HG03175 (cell line): ENCODE results near the gene TYW1.
"Not testable (repeated sequence)": the region's sequence is repeated elsewhere in the genome, so short reads cannot be mapped to it uniquely, and the experiment has no call there.

Experiments used
- ATAC-seq: cut with Tn5 transposase; IDR thresholded peaks from one replicate; pipeline ENCODE4 v1.9.1; 2021; ENCODE audit warnings: mild to moderate bottlenecking, moderate library complexity; ENCODE audit not compliant: unreplicated experiment

Gene TYW1

DNA sequence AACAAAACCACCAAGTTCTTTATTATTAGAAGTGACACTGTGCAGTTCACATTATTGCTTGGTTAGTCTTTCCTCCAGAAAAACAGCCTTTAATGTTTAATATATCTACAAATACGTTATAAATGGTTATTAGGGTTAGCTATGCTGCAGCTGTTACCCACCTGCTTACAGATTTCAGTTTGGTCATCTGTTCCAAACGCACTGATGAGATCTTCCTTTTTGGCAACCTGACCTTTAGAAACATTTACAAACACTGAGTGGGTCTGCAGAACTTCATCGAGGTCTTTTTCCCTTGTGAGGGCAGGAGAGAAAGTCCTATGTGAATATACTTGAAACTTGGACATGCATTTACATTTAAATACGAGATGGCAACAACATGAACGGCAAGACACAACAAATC is 2.6 kb upstream of the TYW1 start:
- ATAC-seq, result not testable (repeated sequence)

DNA sequence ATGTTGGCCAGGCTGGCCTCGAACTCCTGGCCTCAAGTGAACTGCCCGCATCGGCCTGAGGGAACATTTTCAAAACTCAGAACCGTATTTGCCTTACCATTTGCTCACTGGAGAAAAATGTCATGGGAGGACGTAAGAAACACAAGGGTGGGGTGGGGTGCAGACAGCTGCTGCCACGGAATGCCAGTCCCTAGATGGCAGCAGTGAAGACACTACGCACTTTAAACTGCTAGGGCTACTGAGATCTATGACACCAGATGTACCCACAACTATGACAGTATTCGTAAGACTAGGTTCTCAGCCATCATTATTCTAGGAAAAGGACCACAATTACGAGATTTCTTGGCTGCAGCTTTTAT is 2.0 kb upstream of the TYW1 start:
- peak; percentile 29 for ATAC-seq

DNA sequence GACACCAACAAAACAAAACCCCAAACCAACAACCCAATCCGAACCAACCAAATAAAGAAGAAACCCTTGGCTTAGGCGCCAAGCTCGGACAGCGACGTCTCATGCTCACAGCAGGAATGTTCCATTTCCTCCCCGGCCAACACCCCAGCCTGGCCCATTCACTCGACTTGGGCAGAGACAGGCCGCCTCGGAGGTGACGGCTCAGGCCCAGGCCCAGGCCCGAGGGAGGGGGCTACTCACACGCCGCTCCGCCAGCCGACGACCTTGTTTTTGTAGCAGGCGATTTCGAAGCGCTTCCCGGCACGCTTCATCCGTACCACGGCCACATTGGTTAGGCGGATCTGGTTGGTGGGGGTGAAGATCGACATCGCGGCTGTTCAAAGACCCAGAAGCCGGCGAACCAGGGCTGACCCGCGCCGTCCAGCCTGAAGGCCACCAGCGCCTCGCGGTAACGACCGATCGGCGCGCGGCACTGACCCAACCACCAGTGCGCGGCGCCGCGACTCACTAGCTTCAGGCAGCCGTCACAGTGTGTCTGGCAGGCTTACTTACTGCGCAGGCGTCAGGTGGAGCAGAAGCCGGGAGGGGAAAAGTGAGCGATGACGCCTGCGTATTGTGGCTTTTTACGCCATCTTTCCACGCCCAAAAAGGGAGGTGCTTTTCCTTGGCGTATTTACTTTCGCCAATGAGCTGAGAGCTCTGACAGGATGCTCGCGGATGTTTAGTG is 1.4 kb upstream of the TYW1 start, which contains the start of gene SBDS:
TSS of gene SBDS (minus strand) at position 537 of the 727 bp plus-strand sequence. CDS start at position 368, 169 bp downstream.
- peak; percentile 63 for ATAC-seq

- ATAC-seq, result not testable (repeated sequence)
Observed at GRCh38 chr7:67000601-67001258, 4.1 kb downstream of the TYW1 start.

DNA sequence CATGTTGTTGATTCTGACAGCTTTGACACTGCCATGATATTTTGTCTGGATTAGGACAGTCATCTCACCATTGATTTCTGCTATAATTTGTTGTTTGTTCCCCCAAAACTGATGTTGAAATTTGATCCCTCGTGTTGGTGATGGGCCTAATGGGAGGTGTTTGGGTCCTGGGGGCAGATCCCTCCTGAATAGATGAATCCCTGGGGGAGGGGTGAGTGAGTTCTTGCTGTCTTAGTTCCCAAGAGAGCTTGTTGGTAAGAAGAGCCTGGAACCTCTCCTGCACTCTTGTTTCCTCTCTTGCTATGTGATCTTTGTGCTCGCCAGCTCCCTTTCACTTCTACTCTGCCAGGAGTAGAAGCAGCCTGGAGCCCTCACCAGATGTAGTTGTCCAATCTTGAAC is 7.5 kb downstream of the TYW1 start:
- ATAC-seq, result not testable (repeated sequence)

DNA sequence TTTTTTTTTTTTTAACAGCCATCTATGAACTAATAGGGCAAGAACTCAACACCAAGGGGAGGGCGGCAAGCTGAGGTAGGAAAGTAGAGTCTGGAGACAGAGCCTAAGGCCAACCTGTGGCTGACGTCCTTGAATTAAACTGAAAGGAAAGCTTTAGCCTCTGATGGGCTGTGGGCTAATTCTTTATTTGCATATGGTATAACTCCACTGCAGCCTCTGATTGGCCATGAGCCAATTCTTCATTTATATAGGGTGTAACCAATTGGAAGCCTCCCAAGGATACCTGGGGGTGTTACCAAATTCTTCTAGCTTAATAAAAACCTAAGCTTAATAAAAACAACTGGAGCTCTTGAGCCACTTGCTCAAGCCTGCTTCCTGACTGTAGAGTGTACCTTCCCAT is 10.3 kb downstream of the TYW1 start:
- no peak for ATAC-seq

DNA sequence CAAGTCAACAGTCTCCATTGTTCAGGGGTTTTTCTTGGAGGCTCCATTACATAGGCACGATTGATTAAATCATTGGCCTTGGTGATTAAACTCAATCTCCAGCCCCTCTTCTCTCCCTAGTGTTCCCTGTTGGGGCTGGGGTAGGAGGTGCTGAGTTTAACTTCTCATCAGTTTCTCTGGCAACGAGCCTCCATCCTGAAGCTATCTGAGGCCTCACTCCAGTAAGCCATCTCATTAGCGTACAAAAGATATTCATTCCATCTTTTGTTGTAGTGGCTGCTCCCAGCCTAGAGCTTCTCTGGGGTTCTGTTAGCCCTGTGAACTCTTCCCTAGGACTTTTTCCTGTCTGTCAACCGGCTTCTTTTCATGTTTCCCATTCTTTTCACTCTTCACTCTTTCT is 11.6 kb downstream of the TYW1 start:
- no peak for ATAC-seq

DNA sequence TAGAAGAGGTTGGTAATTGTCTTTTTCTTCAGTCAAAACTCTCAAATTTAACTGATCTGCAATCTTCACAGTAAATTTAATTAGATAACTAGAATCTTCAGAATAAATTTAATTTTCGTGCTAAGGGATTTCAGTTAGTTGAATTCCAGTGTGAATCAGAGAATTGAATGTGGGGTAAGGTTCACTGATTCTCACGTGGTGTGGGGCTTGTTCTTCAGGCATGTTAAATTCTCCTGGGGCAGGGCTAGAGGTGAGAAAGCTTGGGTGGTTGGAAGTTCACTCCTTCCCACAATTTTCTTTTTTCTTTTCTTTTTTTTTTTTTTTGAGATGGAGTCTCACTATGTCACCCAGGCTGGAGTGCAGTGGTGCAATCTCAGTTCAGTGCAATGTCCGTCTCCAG is 13.0 kb downstream of the TYW1 start:
- not testable (repeated sequence) for ATAC-seq

- not testable (repeated sequence) for ATAC-seq
Observed at GRCh38 chr7:67014076-67014622, 17.5 kb downstream of the TYW1 start.

GRCh38 chr7:67017971-67018370 is 21.3 kb downstream of the TYW1 start:
- ATAC-seq, result not testable (repeated sequence)

DNA sequence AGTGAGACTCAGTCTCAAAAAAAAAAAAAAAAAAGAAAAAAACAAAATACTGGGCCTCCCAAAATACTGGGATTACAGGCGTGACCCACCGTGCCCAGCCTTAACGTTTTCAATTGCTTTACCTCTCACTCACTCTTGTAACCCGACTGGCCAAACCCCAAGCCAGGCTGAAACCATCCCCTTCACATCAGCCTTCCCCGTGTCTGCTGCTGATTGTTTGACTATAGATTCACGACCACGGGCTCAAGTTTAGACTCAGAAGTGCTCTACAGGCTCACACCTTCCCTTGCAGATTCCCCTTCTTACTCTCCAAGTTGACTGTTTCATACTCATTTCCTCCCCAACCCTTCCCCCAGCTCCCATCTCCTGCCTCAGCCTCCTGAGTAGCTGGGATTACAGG is 22.3 kb downstream of the TYW1 start:
- ATAC-seq, result no peak

DNA sequence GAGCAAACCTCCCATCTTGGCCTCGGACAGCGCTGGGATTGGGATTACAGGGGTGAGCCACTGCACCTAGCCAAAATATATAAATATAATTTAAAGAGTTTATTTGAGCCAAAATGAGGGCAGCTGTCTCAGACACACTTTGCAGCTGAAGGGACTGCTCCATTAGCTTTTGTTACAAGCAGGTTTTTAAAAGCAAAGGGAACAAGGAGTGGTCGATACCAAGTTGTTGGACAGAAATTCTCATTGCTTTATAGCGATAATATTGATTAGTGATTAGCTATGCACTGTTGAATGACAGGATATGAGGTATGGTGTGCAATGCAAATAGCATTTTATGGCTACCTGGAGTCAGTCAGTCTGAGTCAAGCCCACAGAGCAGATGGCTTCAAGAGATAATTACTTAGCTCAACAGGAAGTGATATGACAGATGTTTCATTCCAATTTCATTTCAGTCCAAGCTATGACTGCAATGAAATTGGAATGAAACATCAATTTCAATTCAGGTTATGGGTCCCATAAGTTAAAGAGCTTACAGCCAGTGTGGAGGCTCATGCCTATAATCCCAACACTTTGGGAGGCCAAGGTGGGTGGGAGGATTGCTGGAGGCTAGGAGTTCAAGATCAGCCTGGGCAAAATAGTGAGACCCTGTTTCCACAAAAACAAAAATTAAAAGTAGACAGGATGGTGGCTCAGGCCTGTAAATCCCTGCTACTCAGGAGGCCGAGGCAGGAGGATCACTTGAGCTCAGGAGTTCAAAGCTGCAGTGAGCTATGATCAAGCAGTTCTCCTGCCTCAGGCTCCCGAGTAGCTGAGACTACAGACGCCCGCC is 23.1 kb downstream of the TYW1 start:
- no peak for ATAC-seq

DNA sequence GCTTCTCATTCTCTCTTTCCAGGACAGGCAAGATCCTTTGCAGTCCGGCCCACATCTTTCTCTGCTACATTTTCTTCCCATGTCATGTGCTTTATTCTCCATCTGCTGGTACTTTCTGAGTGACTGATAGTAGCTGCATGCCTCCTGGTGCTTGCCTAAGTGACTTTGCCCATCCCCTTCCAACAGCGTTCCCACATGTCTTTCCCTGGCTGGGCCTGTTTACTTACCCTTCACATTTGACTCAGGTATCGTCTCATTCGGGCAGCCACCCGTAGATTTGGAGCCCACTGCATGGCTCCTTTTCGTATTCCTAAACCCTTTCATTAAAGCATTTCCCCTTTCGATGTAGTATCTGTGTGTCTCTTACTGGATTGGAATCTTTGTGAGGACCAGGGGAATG is 24.6 kb downstream of the TYW1 start:
- no peak for ATAC-seq

- ATAC-seq, result no peak
Observed at GRCh38 chr7:67022511-67022910, 25.9 kb downstream of the TYW1 start.

GRCh38 chr7:67025459-67025858 is 28.8 kb downstream of the TYW1 start:
- not testable (repeated sequence) for ATAC-seq

- not testable (repeated sequence) for ATAC-seq
Observed at GRCh38 chr7:67031685-67032084, 35.1 kb downstream of the TYW1 start.

GRCh38 chr7:67033251-67033650 is 36.6 kb downstream of the TYW1 start:
- no peak for ATAC-seq

GRCh38 chr7:67036432-67037395 is 40.1 kb downstream of the TYW1 start:
- ATAC-seq, result not testable (repeated sequence)

DNA sequence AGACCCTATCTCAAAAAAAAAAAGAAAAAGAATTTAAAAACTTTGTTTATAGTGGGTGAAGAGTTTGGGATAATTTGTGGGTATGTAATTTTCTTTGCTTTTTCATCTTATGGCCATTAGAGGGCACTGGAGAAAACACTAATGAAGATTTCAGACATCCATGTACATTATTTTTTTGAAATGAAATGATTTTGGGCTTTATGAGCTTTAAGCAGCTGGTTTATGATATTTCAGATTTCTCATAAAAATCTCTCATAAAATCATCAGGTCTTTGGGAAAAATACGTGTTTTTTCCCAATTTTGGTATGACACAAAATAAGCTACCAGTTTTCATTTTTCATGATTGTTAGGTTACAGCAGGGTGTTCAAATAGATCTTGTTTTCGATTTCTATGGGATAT is 44.2 kb downstream of the TYW1 start:
- not testable (repeated sequence) for ATAC-seq
